ENCODE measurements around the gene KRT17. TPM values are rescaled to one million over a fixed set of nuclear protein-coding genes. Genes with fewer than 3 reads are reported as not detected.

The KRT17 gene
- total RNA-seq, 1 donor: 14.7 TPM

DNA sequence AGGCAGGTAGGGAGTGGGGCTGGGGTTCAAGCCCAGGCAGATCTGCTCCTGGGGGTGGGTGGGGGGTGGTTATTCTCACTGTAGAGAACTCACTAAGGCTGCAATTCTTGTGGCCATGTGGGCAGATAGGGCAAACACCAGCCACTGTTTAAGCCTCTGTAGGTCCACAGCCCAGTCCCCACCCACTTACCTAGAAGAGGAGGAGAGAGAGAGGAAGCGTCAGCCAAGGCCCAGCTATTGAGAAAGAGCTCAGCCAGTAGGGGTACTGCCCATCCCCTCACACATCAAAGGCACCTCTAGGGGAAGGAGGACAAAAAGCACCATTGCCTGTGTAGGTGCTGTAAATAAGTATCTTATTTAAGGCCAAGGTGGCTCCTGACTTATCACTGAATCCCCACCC, 24.7 kb downstream of the KRT17 start:
- no peak overlapping the region for H3K4me3 ChIP-seq (ENCODE audit: low read depth, low read length)
- DNase-seq (ENCODE audit: low read depth): no peak
- no peak for TF ChIP-seq CTCF (IDR thresholded peaks at IDR 0.05; ENCODE audit: insufficient read depth, low read depth, low read length)

DNA sequence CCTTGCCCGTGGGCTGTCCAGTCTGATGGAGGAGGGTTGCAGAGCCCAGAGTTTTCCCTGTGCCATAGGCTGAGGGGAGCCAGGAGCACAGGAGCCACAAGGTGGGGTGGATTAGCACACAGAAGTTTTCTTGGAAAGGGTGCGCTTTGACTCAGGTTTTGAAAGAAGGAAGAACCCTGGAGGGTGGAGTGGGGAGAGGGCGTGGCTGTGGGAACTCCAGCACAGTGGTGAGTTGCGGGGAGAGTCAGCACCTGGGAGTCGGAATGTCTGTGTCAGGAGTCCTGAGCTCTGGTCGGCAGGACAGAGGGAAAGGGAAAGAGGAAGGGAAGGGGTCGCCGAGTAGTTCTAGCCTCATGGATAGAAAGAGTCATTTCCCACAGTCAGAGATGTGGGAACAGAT, 28.8 kb downstream of the KRT17 start:
- DNase-seq (ENCODE audit: low read depth): no peak
- H3K4me3 ChIP-seq (ENCODE audit: low read depth, low read length): no peak overlapping the region
- no peak for TF ChIP-seq CTCF (IDR thresholded peaks at IDR 0.05; ENCODE audit: insufficient read depth, low read depth, low read length)

- DNase-seq (ENCODE audit: low read depth): no peak
- H3K4me3 ChIP-seq (ENCODE audit: low read depth, low read length): no peak overlapping the region
- no peak for TF ChIP-seq CTCF (IDR thresholded peaks at IDR 0.05; ENCODE audit: insufficient read depth, low read depth, low read length)
Observed at GRCh38 chr17:41594363-41594915, 29.9 kb downstream of the KRT17 start.

DNA sequence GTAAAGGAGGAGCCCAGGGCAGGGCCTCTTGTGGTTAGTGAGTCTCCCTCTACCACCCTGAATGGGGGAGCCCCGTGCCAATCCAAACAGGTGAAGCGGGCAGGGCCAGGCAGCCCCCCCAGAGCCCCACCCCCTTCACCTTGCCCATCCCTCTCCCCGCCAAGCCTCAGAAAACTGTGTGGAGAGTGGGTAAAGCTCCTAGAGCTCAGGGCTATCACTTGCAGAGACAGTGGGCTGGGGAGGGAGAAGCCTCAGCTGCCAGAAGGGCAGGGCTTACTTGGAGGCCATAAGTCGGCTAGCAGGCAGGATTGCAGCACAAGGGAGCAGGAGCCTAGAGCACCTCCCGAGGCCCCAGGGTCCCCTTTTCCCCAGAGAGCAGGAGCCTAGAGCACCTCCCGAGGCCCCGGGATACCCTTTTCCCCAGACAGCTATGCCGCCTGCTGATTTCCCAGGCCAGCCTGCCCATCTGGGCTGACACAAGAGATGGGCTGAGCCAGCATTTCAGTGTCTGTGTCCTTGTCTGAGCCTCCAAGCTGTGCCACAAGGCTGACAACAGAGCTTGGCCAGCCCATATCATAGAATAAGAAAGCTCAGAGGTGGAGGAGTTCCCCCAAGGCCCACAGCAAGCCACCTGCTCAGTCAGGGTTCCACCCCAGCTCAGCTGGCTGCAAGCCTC, 30.9 kb downstream of the KRT17 start:
- no peak overlapping the region for H3K4me3 ChIP-seq (ENCODE audit: low read depth, low read length)
- no peak for TF ChIP-seq CTCF (IDR thresholded peaks at IDR 0.05; ENCODE audit: insufficient read depth, low read depth, low read length)
- DNase-seq (ENCODE audit: low read depth): no peak

DNA sequence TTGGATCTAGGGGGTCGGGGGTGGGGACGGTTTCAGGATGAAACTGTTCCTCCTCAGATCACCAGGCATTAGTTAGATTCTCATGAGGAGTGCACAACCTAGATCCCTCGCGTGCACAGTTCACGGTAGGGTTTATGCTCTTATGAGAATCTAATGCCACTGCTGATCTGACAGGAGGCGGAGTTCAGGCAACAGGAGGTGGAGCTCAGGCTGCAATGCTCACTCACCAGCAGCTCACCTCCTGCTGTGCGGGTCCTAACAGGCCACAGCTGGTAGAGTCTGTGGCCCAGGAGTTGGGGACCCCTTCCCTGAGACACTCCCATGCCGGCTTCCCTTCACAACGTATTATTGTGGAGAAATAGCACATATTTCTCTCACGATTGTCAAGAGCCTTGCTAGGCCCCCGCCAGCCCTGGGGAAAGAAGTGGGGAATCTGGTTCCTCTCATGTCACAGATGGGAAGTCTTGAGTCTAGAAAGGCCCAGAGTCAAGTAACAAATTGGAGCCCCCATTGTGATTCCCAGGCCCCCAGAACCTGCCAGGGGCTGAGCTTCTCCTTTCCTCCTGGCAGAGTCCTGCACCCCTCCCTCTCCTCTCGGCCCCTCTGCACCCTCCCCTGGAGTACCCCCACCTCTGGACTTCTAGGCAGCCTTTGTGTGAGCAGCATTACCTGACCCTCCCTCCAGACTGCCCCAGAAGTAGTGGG, 31.6 kb downstream of the KRT17 start:
- TF ChIP-seq CTCF (IDR thresholded peaks at IDR 0.05; ENCODE audit: insufficient read depth, low read depth, low read length): no peak
- no peak overlapping the region for H3K4me3 ChIP-seq (ENCODE audit: low read depth, low read length)
- no peak for DNase-seq (ENCODE audit: low read depth)

- DNase-seq (ENCODE audit: low read depth): no peak
- no peak overlapping the region for H3K4me3 ChIP-seq (ENCODE audit: low read depth, low read length)
- no peak for TF ChIP-seq CTCF (IDR thresholded peaks at IDR 0.05; ENCODE audit: insufficient read depth, low read depth, low read length)
Observed at GRCh38 chr17:41589301-41589700, 35.1 kb downstream of the KRT17 start.

Data from fibroblast of villous mesenchyme (primary cell).